Measurements from ENCODE around the gene AFM. TPM values are rescaled to one million over a fixed set of nuclear protein-coding genes. Genes with fewer than 3 reads are reported as not detected.

The AFM gene
- total and polyA plus RNA-seq, 2 of the 8 experiments (the other 6 are each of a cell fraction or from before 2014, with no cell fraction given), result not detected

- TF ChIP-seq SUZ12 (IDR thresholded peaks at IDR 0.05; ENCODE audit: low read length) (no peak), CEBPB (IDR thresholded peaks at IDR 0.05; ENCODE audit: low read depth, low read length) (peak; percentile 64; the same call in 1 of the 2 replicates), TCF12 (IDR thresholded peaks at IDR 0.05; ENCODE audit: low read depth, low read length) (no peak), CHD1 (IDR thresholded peaks at IDR 0.05; ENCODE audit: low read depth, low read length) (no peak), CTBP2 (IDR thresholded peaks at IDR 0.05; ENCODE audit: borderline replicate concordance, insufficient read depth, insufficient read length, low read length) (no peak), POLR2A (IDR thresholded peaks at IDR 0.05; ENCODE audit: control extremely low read depth in 1 of 2, low read depth in 2 of 2, low read length in 2 of 2) (no peak), ZNF274 (IDR thresholded peaks at IDR 0.05; ENCODE audit: borderline replicate concordance, extremely low read depth, low read length) (no peak), SRF (IDR thresholded peaks at IDR 0.05; ENCODE audit: low read depth, low read length) (no peak)
- TF ChIP-seq, protein P1, sequence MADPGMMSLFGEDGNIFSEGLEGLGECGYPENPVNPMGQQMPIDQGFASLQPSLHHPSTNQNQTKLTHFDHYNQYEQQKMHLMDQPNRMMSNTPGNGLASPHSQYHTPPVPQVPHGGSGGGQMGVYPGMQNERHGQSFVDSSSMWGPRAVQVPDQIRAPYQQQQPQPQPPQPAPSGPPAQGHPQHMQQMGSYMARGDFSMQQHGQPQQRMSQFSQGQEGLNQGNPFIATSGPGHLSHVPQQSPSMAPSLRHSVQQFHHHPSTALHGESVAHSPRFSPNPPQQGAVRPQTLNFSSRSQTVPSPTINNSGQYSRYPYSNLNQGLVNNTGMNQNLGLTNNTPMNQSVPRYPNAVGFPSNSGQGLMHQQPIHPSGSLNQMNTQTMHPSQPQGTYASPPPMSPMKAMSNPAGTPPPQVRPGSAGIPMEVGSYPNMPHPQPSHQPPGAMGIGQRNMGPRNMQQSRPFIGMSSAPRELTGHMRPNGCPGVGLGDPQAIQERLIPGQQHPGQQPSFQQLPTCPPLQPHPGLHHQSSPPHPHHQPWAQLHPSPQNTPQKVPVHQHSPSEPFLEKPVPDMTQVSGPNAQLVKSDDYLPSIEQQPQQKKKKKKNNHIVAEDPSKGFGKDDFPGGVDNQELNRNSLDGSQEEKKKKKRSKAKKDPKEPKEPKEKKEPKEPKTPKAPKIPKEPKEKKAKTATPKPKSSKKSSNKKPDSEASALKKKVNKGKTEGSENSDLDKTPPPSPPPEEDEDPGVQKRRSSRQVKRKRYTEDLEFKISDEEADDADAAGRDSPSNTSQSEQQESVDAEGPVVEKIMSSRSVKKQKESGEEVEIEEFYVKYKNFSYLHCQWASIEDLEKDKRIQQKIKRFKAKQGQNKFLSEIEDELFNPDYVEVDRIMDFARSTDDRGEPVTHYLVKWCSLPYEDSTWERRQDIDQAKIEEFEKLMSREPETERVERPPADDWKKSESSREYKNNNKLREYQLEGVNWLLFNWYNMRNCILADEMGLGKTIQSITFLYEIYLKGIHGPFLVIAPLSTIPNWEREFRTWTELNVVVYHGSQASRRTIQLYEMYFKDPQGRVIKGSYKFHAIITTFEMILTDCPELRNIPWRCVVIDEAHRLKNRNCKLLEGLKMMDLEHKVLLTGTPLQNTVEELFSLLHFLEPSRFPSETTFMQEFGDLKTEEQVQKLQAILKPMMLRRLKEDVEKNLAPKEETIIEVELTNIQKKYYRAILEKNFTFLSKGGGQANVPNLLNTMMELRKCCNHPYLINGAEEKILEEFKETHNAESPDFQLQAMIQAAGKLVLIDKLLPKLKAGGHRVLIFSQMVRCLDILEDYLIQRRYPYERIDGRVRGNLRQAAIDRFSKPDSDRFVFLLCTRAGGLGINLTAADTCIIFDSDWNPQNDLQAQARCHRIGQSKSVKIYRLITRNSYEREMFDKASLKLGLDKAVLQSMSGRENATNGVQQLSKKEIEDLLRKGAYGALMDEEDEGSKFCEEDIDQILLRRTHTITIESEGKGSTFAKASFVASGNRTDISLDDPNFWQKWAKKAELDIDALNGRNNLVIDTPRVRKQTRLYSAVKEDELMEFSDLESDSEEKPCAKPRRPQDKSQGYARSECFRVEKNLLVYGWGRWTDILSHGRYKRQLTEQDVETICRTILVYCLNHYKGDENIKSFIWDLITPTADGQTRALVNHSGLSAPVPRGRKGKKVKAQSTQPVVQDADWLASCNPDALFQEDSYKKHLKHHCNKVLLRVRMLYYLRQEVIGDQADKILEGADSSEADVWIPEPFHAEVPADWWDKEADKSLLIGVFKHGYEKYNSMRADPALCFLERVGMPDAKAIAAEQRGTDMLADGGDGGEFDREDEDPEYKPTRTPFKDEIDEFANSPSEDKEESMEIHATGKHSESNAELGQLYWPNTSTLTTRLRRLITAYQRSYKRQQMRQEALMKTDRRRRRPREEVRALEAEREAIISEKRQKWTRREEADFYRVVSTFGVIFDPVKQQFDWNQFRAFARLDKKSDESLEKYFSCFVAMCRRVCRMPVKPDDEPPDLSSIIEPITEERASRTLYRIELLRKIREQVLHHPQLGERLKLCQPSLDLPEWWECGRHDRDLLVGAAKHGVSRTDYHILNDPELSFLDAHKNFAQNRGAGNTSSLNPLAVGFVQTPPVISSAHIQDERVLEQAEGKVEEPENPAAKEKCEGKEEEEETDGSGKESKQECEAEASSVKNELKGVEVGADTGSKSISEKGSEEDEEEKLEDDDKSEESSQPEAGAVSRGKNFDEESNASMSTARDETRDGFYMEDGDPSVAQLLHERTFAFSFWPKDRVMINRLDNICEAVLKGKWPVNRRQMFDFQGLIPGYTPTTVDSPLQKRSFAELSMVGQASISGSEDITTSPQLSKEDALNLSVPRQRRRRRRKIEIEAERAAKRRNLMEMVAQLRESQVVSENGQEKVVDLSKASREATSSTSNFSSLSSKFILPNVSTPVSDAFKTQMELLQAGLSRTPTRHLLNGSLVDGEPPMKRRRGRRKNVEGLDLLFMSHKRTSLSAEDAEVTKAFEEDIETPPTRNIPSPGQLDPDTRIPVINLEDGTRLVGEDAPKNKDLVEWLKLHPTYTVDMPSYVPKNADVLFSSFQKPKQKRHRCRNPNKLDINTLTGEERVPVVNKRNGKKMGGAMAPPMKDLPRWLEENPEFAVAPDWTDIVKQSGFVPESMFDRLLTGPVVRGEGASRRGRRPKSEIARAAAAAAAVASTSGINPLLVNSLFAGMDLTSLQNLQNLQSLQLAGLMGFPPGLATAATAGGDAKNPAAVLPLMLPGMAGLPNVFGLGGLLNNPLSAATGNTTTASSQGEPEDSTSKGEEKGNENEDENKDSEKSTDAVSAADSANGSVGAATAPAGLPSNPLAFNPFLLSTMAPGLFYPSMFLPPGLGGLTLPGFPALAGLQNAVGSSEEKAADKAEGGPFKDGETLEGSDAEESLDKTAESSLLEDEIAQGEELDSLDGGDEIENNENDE (IDR thresholded peaks at IDR 0.05; ENCODE audit: insufficient replicate concordance, low read length), result peak; percentile 36
Observed at GRCh38 chr4:73451404-73451803, 30.1 kb upstream of the AFM start (continued).
